SK-N-SH (cell line): Measurements from ENCODE around the gene CACNA1G.

Experiments
- EP300 ChIP-seq, 2 experiments: IDR thresholded peaks; 2 replicates each; pipeline versions ENCODE4 v1.4.0 to v1.6.1; 2012; ENCODE audit warnings: borderline replicate concordance in 1 of 2, low read depth in 1 of 2, low read length in 1 of 2
- FOXJ3 ChIP-seq: sonication (generic); formaldehyde crosslinking; IDR thresholded peaks from 2 replicates; pipeline ENCODE4 v1.5.1; 2020; ENCODE audit warnings: mild to moderate bottlenecking, missing genetic modification reagents
- GABPA ChIP-seq: IDR thresholded peaks from 2 replicates; pipeline ENCODE4 v1.4.0; 2012; ENCODE audit warnings: low read depth, mild to moderate bottlenecking
- MXI1 ChIP-seq: IDR thresholded peaks from 2 replicates; pipeline ENCODE4 v1.6.1; 2012; ENCODE audit warnings: mild to moderate bottlenecking, low read depth, low read length, improper control_type of control experiment
- NRF1 ChIP-seq: IDR thresholded peaks from 2 replicates; pipeline ENCODE4 v1.6.1; 2012; ENCODE audit warnings: low read depth, mild to moderate bottlenecking, low read length
- POLR2AphosphoS5 ChIP-seq: IDR thresholded peaks from 2 replicates; pipeline ENCODE4 v1.6.1; 2012; ENCODE audit warnings: low read depth, low read length
- RCOR1 ChIP-seq: fragments of 150-350 bp; IDR thresholded peaks from 2 replicates; pipeline ENCODE4 v1.6.1; 2017; ENCODE audit warnings: antibody characterized with exemption, low read length
- RFX5 ChIP-seq: IDR thresholded peaks from 2 replicates; pipeline ENCODE4 v1.6.1; 2012; ENCODE audit warnings: mild to moderate bottlenecking, improper control_type of control experiment, low read length
- TAF1 ChIP-seq: IDR thresholded peaks from 2 replicates; pipeline ENCODE4 v1.6.1; 2012; ENCODE audit warnings: low read depth, mild to moderate bottlenecking, low read length, moderate library complexity, borderline replicate concordance
- TF ChIP-seq, protein P1 (sequence below): fragments of 200-600 bp; sonication (generic); IDR thresholded peaks from 2 replicates; pipeline ENCODE4 v1.6.1; 2017; ENCODE audit warnings: antibody characterized with exemption, mild to moderate bottlenecking, moderate library complexity
- TF ChIP-seq, protein P2 (sequence below): IDR thresholded peaks from 2 replicates; pipeline ENCODE4 v1.4.0; 2012; ENCODE audit warnings: low read depth, borderline replicate concordance

DNA sequence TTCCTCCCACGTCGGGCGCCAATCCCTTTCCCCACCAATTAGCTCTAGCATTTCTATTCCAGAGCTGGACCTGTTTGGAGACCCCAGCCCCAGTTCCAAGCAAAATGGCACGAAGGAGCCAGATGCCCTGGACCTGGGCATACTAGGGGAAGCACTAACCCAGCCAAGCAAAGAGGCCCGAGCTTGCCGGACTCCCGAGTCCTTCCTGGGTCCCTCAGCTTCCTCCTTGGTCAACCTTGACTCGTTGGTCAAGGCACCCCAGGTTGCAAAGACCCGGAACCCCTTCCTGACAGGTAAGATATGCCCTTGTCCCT is 19.2 kb upstream of the CACNA1G start:
- TF ChIP-seq, protein P1, sequence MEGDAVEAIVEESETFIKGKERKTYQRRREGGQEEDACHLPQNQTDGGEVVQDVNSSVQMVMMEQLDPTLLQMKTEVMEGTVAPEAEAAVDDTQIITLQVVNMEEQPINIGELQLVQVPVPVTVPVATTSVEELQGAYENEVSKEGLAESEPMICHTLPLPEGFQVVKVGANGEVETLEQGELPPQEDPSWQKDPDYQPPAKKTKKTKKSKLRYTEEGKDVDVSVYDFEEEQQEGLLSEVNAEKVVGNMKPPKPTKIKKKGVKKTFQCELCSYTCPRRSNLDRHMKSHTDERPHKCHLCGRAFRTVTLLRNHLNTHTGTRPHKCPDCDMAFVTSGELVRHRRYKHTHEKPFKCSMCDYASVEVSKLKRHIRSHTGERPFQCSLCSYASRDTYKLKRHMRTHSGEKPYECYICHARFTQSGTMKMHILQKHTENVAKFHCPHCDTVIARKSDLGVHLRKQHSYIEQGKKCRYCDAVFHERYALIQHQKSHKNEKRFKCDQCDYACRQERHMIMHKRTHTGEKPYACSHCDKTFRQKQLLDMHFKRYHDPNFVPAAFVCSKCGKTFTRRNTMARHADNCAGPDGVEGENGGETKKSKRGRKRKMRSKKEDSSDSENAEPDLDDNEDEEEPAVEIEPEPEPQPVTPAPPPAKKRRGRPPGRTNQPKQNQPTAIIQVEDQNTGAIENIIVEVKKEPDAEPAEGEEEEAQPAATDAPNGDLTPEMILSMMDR, result no peak
- TF ChIP-seq, protein P2, sequence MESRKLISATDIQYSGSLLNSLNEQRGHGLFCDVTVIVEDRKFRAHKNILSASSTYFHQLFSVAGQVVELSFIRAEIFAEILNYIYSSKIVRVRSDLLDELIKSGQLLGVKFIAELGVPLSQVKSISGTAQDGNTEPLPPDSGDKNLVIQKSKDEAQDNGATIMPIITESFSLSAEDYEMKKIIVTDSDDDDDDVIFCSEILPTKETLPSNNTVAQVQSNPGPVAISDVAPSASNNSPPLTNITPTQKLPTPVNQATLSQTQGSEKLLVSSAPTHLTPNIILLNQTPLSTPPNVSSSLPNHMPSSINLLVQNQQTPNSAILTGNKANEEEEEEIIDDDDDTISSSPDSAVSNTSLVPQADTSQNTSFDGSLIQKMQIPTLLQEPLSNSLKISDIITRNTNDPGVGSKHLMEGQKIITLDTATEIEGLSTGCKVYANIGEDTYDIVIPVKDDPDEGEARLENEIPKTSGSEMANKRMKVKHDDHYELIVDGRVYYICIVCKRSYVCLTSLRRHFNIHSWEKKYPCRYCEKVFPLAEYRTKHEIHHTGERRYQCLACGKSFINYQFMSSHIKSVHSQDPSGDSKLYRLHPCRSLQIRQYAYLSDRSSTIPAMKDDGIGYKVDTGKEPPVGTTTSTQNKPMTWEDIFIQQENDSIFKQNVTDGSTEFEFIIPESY, result no peak
- TF ChIP-seq RFX5, result no peak
- no peak for TF ChIP-seq TAF1
- no peak for TF ChIP-seq POLR2AphosphoS5
- no peak for TF ChIP-seq EP300 (IDR thresholded peaks at IDR 0.05; ENCODE audit: borderline replicate concordance in 1 of 2, low read depth in 1 of 2, low read length in 1 of 2)
- TF ChIP-seq FOXJ3, result no peak
- TF ChIP-seq RCOR1, result no peak
- TF ChIP-seq NRF1, result no peak
- TF ChIP-seq GABPA, result no peak
- TF ChIP-seq MXI1, result no peak
